Activated CD8-positive, alpha-beta T cell treated with anti-CD3 and anti-CD28 coated beads, Interleukin-2, amount 10 ng/mL, durations not matched to agents 7 days and 5 days (primary cell): ENCODE data around the gene LLGL2. TPM values are rescaled to one million over a fixed set of nuclear protein-coding genes. Genes with fewer than 3 reads are reported as not detected.

Experiments
- ATAC-seq: fragments of 150-1000 bp; cut with Tn5 transposase; one replicate; pipeline ENCODE4 v1.10.0; 2021; ENCODE audit warnings: moderate library complexity
- CTCF ChIA-PET: fragments of 350-600 bp; sonication (Branson Sonifier 250); formaldehyde crosslinking; loops from one replicate; lab custom pipeline; 2021; ENCODE audit warnings: antibody characterized with exemption; lab: Charles Lee
- POLR2A ChIA-PET: fragments of 350-600 bp; sonication (Branson Sonifier 250); formaldehyde crosslinking; loops from one replicate; lab custom pipeline; 2021; ENCODE audit warnings: antibody characterized with exemption; lab: Charles Lee
- DNase-seq: peaks from one replicate; pipeline ENCODE4 v3.0.0-alpha.2; 2020
- H3K27ac Mint-ChIP-seq: one replicate; pipeline ENCODE4 v1.8.0; 2021; ENCODE audit warnings: mild to moderate bottlenecking, mixed read lengths
- H3K27me3 Mint-ChIP-seq: one replicate; pipeline ENCODE4 v1.8.0; 2021; ENCODE audit warnings: low read depth, mixed read lengths
- H3K36me3 Mint-ChIP-seq: one replicate; pipeline ENCODE4 v1.8.0; 2021; ENCODE audit warnings: low read depth, mixed read lengths
- H3K4me1 Mint-ChIP-seq: one replicate; pipeline ENCODE4 v1.8.0; 2021; ENCODE audit warnings: low read depth, mixed read lengths
- H3K4me3 Mint-ChIP-seq: one replicate; pipeline ENCODE4 v1.8.0; 2021; ENCODE audit warnings: mild to moderate bottlenecking, mixed read lengths
- H3K9me3 Mint-ChIP-seq: one replicate; pipeline ENCODE4 v1.8.0; 2022; ENCODE audit warnings: mixed read lengths; ENCODE audit not compliant: insufficient read depth
- total RNA-seq, 2 experiments: library from RNA; stranded (reverse); gene quantifications; one replicate each; pipeline ENCODE4 v1.2.3, GENCODE V29; 2021

The LLGL2 gene
- total RNA-seq, 2 experiments from 2014 or later: 19.3 to 19.8 TPM

GRCh38 chr17:75557075-75557851 is 31.8 kb downstream of the LLGL2 start:
- Mint-ChIP-seq H3K4me1 (no peaks in the 10 kb centered on the region), H3K27me3 (no peaks in the 10 kb centered on the region), H3K9me3 (no peaks in the 10 kb centered on the region), H3K4me3 (no peak overlapping the region), H3K36me3 (no peaks in the 10 kb centered on the region), H3K27ac (no peak overlapping the region)
- CTCF ChIA-PET: no interaction called here
- DNase-seq (no peak), ATAC-seq (no peak)
- POLR2A ChIA-PET: no interaction called here

DNA sequence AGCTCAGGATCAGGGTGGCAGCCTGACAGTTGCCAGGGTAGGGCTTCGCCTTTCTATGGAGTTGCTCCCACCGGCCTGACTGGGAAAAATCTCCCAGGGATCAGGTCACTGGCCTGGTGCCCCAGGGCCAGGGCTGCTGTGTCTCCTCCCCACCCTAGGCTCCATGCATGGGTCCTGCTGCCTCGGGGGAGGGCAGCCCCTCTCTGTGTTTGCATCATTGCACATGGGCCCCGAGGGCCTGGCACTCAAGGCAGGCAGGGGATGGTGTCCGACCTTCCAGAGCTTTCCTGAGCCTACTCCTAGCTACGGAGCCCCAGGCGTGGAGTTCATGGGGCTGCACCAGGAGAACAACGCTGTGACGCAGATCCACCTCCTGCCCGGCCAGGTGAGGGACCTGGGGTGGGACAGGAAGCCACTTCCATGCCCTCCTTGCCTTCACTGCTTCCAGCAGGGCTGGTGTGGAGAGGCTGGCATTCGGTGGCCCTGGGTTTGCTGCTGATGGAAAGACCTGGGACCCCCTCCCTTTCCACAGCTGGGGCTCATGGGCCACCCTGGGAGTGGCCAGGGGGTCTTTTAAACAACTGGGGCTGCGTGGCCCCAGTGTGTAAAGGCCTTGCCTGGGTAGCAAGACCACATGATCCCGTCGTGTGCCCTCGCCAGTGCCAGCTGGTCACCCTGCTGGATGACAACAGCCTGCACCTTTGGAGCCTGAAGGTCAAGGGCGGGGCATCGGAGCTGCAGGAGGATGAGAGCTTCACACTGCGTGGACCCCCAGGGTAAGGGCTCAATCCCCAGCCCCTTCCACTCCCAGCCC is 32.6 kb downstream of the LLGL2 start:
- ChIA-PET POLR2A (no interaction called here), CTCF (no interaction called here)
- Mint-ChIP-seq H3K27ac (no peak overlapping the region), H3K4me3 (no peak overlapping the region), H3K36me3 (no peaks in the 10 kb centered on the region), H3K9me3 (no peaks in the 10 kb centered on the region), H3K4me1 (no peaks in the 10 kb centered on the region), H3K27me3 (no peaks in the 10 kb centered on the region)
- ATAC-seq (no peak), DNase-seq (no peak)

DNA sequence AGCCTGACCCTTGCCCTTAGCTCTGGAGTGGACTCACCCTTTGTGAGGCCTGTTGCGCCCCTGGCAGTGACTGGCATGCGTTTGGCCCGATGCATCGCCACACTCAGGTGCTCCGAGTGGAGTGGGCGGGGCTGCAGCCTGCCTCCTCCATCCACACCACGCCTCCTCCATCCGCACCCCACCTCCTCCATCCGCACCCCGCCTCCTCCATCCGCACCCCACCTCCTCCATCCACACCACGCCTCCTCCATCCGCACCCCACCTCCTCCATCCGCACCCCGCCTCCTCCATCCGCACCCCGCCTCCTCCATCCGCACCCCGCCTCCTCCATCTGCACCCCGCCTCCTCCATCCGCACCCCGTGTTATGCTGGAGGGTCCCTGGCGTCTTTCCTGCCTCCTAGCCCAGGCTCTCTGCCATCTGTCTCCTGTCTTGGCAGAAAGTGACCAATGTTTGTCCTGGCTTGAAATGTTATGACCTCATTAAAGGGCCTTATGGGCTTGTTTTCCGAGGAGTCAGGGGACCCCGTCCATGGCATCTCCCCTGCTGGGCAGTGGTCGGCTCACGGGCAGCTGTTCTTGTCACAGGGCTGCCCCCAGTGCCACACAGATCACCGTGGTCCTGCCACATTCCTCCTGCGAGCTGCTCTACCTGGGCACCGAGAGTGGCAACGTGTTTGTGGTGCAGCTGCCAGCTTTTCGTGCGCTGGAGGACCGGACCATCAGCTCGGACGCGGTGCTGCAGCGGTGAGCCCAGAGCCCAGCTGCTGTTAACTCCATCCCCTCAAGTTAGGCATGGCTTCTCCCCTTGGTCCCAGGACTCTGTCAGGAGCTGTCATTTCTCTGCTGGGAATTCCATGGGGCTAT is 33.4 kb downstream of the LLGL2 start:
- no peaks in the 10 kb centered on the region for H3K4me1 Mint-ChIP-seq
- ChIA-PET POLR2A (no interaction called here), CTCF (no interaction called here)
- H3K4me3 Mint-ChIP-seq: no peak overlapping the region
- no peaks in the 10 kb centered on the region for H3K9me3 Mint-ChIP-seq
- H3K27me3 Mint-ChIP-seq: no peaks in the 10 kb centered on the region
- no peak for DNase-seq
- H3K27ac Mint-ChIP-seq: no peak overlapping the region
- ATAC-seq: no peak
- no peaks in the 10 kb centered on the region for H3K36me3 Mint-ChIP-seq

DNA sequence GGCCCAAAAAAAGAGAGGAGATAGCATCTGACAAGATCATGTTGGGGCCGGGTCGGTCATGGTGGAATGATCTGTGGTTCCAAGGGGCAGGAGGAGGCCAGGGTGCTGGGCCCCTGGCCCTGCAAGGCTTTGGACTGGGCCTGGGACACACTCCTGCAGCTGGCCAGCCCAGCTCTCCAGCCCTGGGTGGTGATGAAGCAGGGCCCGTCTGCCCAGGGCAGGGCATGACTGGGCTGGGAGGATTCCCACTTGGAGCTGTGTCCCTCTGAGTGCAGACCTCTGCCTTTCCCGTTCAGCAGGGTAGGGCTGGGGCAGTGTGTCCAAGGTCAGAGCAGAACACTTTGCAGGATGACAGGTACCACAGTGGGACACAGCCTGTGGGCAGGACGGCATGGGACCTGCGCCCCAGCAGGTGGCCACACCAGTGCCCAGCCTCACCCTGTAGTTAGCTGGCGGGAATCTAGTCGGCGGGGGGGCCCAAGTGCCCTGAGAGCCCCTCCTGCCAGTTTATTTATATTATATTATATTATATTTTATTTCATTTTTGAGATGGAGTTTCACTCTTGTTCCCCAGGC is 34.5 kb downstream of the LLGL2 start:
- ATAC-seq (no peak), DNase-seq (no peak)
- CTCF ChIA-PET: no interaction called here
- no peaks in the 10 kb centered on the region for H3K27me3 Mint-ChIP-seq
- POLR2A ChIA-PET: interaction anchor here (1.4 kb wide), 1 partner anchor 11 kb away, joined by 4 read pairs; no protein-coding TSS in a partner anchor
- no peaks in the 10 kb centered on the region for H3K36me3 Mint-ChIP-seq
- no peak overlapping the region for H3K4me3 Mint-ChIP-seq
- no peaks in the 10 kb centered on the region for H3K4me1 Mint-ChIP-seq
- H3K9me3 Mint-ChIP-seq: no peaks in the 10 kb centered on the region
- no peak overlapping the region for H3K27ac Mint-ChIP-seq

DNA sequence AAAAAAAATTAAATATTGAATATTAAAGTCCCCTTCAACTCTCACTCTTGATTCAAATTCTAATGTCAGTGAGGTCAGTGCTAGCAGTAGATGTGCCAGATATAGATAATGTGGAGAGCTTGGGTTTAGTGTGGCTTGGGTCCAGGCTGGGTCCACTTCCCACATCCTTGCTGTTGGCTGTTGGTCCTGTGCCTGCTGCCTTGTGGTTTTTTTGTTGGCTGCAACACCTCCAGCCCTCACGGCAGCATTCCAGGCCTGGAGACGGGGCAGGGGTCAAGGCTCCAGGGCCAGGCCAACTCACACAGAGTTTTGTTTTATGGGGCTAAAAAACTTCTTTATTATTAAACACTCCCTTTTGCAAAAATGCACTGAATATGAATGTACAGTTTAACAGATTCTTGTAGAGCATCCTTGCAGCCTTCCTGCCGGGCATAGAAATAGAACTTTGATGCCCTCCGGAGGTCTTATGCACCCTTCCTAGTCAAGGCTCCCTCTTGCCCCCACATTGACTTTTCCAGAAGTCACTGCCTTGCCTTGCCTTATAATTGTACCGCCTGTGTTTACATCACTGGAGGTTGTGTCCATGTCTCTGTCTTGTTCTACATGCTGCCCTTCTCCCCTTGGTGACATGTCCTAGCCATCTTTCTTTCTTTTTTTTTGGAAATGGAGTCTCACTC is 36.6 kb downstream of the LLGL2 start:
- CTCF ChIA-PET: no interaction called here
- Mint-ChIP-seq H3K36me3 (no peaks in the 10 kb centered on the region), H3K9me3 (no peaks in the 10 kb centered on the region), H3K27me3 (no peaks in the 10 kb centered on the region), H3K4me3 (no peak overlapping the region), H3K27ac (no peak overlapping the region), H3K4me1 (no peaks in the 10 kb centered on the region)
- POLR2A ChIA-PET: interaction anchor here (0.6 kb wide), 1 partner anchor 28 kb away, joined by 5 read pairs; no protein-coding TSS in a partner anchor
- DNase-seq: no peak
- no peak for ATAC-seq

- POLR2A ChIA-PET: no interaction called here
- DNase-seq (no peak), ATAC-seq (no peak)
- Mint-ChIP-seq H3K4me1 (no peaks in the 10 kb centered on the region), H3K36me3 (no peaks in the 10 kb centered on the region), H3K9me3 (no peaks in the 10 kb centered on the region), H3K4me3 (no peak overlapping the region), H3K27ac (no peak overlapping the region), H3K27me3 (no peaks in the 10 kb centered on the region)
- CTCF ChIA-PET: no interaction called here
These were observed 37.7 kb downstream of the LLGL2 start for GRCh38 chr17:75563063-75563758.

- Mint-ChIP-seq H3K9me3 (no peaks in the 10 kb centered on the region), H3K4me1 (no peaks in the 10 kb centered on the region), H3K27me3 (no peaks in the 10 kb centered on the region), H3K36me3 (no peaks in the 10 kb centered on the region), H3K27ac (no peak overlapping the region), H3K4me3 (no peak overlapping the region)
- DNase-seq (no peak), ATAC-seq (no peak)
- ChIA-PET POLR2A (no interaction called here), CTCF (no interaction called here)
These were observed 38.7 kb downstream of the LLGL2 start for GRCh38 chr17:75564195-75564594.

DNA sequence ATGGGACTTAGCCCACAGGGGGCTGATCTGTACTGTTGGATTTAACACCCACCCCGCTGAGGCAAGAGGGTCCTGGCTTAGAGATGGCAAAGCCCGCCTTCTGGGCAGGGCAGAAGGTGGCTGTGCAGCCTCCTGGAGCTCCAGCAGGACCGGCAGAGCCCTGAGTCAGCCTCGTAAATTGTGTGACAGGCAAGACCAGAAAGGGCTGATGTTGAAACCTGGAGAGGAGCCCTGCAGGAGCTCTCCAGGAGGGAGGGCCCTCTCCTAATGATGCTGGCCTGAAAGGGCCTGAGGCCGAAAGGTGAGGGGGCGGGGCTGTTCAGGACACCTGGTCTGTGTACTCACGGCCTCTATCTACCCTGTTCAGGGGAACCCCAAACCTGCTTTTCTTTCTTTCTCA is 39.6 kb downstream of the LLGL2 start:
- DNase-seq (no peak), ATAC-seq (no peak)
- Mint-ChIP-seq H3K9me3 (no peaks in the 10 kb centered on the region), H3K27ac (no peak overlapping the region), H3K36me3 (no peaks in the 10 kb centered on the region), H3K27me3 (no peaks in the 10 kb centered on the region), H3K4me3 (no peak overlapping the region), H3K4me1 (no peaks in the 10 kb centered on the region)
- CTCF ChIA-PET: no interaction called here
- POLR2A ChIA-PET: no interaction called here

DNA sequence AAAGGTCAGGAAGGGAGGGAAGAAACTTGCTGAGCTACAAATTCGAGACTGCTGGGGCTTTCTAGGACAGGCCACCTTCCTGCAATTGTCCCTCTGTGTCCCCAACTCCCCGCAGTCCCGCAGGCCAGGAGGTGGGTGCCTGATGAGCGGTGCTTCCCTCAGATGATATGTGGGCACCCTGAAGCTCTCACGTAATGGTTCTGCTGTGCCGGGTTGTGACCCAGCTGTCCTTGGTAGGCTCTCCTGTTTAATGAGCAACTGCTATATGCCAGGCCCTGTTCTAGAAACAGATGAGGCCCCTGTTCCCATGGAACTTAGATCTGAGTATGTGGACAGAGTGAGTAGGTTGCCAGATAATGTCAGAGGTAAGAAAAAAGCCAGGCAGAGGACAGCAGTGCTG is 40.1 kb downstream of the LLGL2 start:
- H3K27me3 Mint-ChIP-seq: no peaks in the 10 kb centered on the region
- ATAC-seq (no peak), DNase-seq (no peak)
- no peak overlapping the region for H3K4me3 Mint-ChIP-seq
- no peaks in the 10 kb centered on the region for H3K9me3 Mint-ChIP-seq
- no peaks in the 10 kb centered on the region for H3K36me3 Mint-ChIP-seq
- CTCF ChIA-PET: no interaction called here
- H3K27ac Mint-ChIP-seq: no peak overlapping the region
- POLR2A ChIA-PET: no interaction called here
- no peaks in the 10 kb centered on the region for H3K4me1 Mint-ChIP-seq

DNA sequence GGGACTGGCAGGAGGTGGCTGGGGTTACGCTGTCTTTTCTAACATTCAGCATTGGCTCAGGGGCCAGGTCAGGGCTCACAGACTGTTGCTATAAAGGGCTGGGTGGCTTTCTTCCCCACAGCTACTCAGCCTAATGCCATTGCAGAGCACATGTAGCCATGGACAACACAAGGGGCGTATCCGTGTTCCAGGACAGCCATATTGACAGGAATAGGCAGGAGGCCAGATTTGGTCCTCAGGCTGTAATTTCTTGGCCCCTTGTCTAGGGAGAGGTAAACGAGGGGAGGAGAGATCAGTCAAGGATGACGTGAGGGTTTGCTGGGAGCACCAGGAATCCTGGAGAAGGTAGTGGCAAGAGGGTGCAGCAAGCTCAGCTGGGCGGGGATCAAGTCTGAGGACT is 40.9 kb downstream of the LLGL2 start:
- DNase-seq: no peak
- no peak overlapping the region for H3K27ac Mint-ChIP-seq
- H3K27me3 Mint-ChIP-seq: no peaks in the 10 kb centered on the region
- H3K4me3 Mint-ChIP-seq: no peak overlapping the region
- no peaks in the 10 kb centered on the region for H3K36me3 Mint-ChIP-seq
- ATAC-seq: no peak
- ChIA-PET POLR2A (no interaction called here), CTCF (no interaction called here)
- peaks cover 4% of the 10 kb centered on the region for H3K4me1 Mint-ChIP-seq
- no peaks in the 10 kb centered on the region for H3K9me3 Mint-ChIP-seq

GRCh38 chr17:75566834-75567233 is 41.3 kb downstream of the LLGL2 start:
- H3K27ac Mint-ChIP-seq: no peak overlapping the region
- H3K36me3 Mint-ChIP-seq: no peaks in the 10 kb centered on the region

More at GRCh38 chr17:75566834-75567233, 41.3 kb downstream of the LLGL2 start:
- H3K9me3 Mint-ChIP-seq: no peaks in the 10 kb centered on the region
- POLR2A ChIA-PET: no interaction called here
- ATAC-seq (no peak), DNase-seq (no peak)
- CTCF ChIA-PET: no interaction called here
- H3K27me3 Mint-ChIP-seq: no peaks in the 10 kb centered on the region
- H3K4me1 Mint-ChIP-seq: peaks cover 5% of the 10 kb centered on the region
- no peak overlapping the region for H3K4me3 Mint-ChIP-seq
